ENCODE data around the gene GRIN3A.
A peak's percentile ranks its signal among the peaks of the same experiment; 100 is the strongest.
"Not testable (repeated sequence)": the region's sequence is repeated elsewhere in the genome, so short reads cannot be mapped to it uniquely, and the experiment has no call there.

Gene GRIN3A

GRCh38 chr9:101738566-101739183, at the start of gene GRIN3A:
Gene GRIN3A (minus strand): TSS chr9:101738647. CDS start chr9:101737979, 668 bp downstream.
- DNase-seq: peak in 1 of 2 donors; percentile 12

- DNase-seq: no peak
Measured at GRCh38 chr9:101787891-101788290, 49.4 kb upstream of the GRIN3A start.

- DNase-seq: no peak
Measured at GRCh38 chr9:101778332-101778731, 39.9 kb upstream of the GRIN3A start.

- DNase-seq: no peak
Measured at GRCh38 chr9:101764472-101764871, 26.0 kb upstream of the GRIN3A start.

- no peak for DNase-seq
Measured at GRCh38 chr9:101758304-101758930, 20.0 kb upstream of the GRIN3A start.

- no peak for DNase-seq
Measured at GRCh38 chr9:101753716-101754115, 15.3 kb upstream of the GRIN3A start.

- DNase-seq: no peak
Measured at GRCh38 chr9:101751895-101752294, 13.4 kb upstream of the GRIN3A start.

GRCh38 chr9:101739311-101739710, 864 bp upstream of the GRIN3A start:
- DNase-seq: no peak

- DNase-seq: no peak
Measured at GRCh38 chr9:101737705-101738565, 512 bp downstream of the GRIN3A start.

GRCh38 chr9:101737165-101737704, 1.2 kb downstream of the GRIN3A start:
- no peak for DNase-seq

- no peak for DNase-seq
Measured at GRCh38 chr9:101736717-101737116, 1.7 kb downstream of the GRIN3A start.

- no peak for DNase-seq
Measured at GRCh38 chr9:101731429-101731828, 7.0 kb downstream of the GRIN3A start.

GRCh38 chr9:101727612-101728524, 10.6 kb downstream of the GRIN3A start:
- DNase-seq: peak; percentile 13 to 21

GRCh38 chr9:101724271-101724670, 14.2 kb downstream of the GRIN3A start:
- DNase-seq: not testable (repeated sequence)

- no peak for DNase-seq
Measured at GRCh38 chr9:101718192-101718591, 20.3 kb downstream of the GRIN3A start.

GRCh38 chr9:101716629-101717028, 21.8 kb downstream of the GRIN3A start:
- no peak for DNase-seq

- peak; percentile 30 to 42 for DNase-seq
Measured at GRCh38 chr9:101711330-101711941, 27.0 kb downstream of the GRIN3A start.

GRCh38 chr9:101708855-101709254, 29.6 kb downstream of the GRIN3A start:
- no peak for DNase-seq

GRCh38 chr9:101707721-101708120, 30.7 kb downstream of the GRIN3A start:
- no peak for DNase-seq

GRCh38 chr9:101706997-101707396, 31.4 kb downstream of the GRIN3A start:
- DNase-seq: no peak

- no peak for DNase-seq
Measured at GRCh38 chr9:101706261-101706798, 32.1 kb downstream of the GRIN3A start.

All from stimulated activated CD4-positive, alpha-beta T cell treated with anti-CD3 and anti-CD28 coated beads, Interleukin-2, amount 100 ng/mL, for 24 hours (primary cell).